A375 (cell line): ENCODE measurements around the gene CCL16. TPM values are rescaled to one million over a fixed set of nuclear protein-coding genes. Genes with fewer than 3 reads are reported as not detected.

Experiments used
- total RNA-seq: library from RNA; depleted of rRNA; stranded (reverse); fragments of >200 nt; shearing (Covaris generic); gene quantifications from 2 replicates; pipeline ENCODE4 v1.2.3, GENCODE V29; 2014; rRNA removed

CCL16 gene, protein sequence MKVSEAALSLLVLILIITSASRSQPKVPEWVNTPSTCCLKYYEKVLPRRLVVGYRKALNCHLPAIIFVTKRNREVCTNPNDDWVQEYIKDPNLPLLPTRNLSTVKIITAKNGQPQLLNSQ
- not detected in 2 replicates for total RNA-seq

GRCh38 chr17:35981246-35981645 lies at the start of gene CCL16:
Gene CCL16, minus strand, starts transcription at chr17:35981497. Its CDS starts 77 bp downstream, at chr17:35981420.

DNA sequence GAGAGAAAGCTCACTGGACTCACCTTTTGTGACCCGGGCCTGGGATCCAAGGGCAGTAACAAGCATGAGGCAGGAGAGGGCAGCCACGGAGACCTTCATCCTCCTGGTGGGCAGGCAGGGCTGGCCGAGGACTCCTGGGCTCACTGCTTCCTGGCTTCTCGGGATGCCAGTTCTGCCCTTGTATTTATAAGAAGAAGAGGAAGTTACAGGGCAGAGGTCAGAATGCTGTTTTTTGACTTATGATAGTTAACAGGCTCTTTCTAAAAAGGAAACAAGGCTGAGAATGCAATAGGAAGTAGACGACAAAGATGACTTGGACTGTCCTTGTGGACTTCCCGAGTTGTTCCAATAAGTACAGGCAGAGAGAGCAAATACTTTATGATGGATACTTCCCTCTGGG lies 36.5 kb upstream of the CCL16 start, which contains the start of gene CCL23:
Gene CCL23, minus strand, starts transcription at position 174 of the 400 bp plus-strand sequence. Its CDS starts 75 bp downstream, at position 99.

GRCh38 chr17:36001110-36001771 lies 19.9 kb upstream of the CCL16 start, which contains the start of gene CCL15:
Gene CCL15, minus strand, starts transcription at chr17:36001553. Its CDS starts 61 bp downstream, at chr17:36001492.

DNA sequence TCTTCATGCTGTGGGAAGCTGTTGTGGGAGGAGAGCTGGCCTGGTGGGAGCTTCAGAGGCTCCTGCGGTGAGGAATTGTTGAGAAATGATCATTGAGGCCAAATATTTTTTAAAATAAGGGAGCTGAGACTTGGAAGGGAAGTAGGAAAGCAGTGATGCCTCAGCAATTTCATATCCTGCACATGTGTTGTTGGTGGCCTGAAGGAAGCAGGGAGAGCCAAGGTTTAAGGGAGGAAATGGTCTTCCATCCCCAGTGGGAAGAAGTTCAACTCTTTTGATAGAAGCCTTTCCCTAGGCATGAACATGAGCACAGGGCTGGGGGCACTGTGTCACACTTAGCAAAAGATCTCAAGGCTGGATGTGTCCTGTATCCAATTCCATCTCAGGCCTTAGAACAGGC lies 5.3 kb upstream of the CCL16 start, which contains the start of gene CCL14:
Gene CCL14, minus strand, starts transcription at position 87 of the 400 bp plus-strand sequence. Its CDS starts 80 bp downstream, at position 7.

GRCh38 chr17:35943537-35943936 lies 37.8 kb downstream of the CCL16 start, which contains the start of gene LYZL6:
Gene LYZL6, minus strand, starts transcription at chr17:35943713. Its CDS starts 4,357 bp downstream, at chr17:35939356.

GRCh38 chr17:35930211-35931065 lies 50.9 kb downstream of the CCL16 start, which contains the start of gene RDM1:
Gene RDM1, minus strand, starts transcription at chr17:35930773. Its CDS starts 46 bp downstream, at chr17:35930727.

Other genes starting within 250 kb of the CCL16 start
- gene RASL10B, start 249.9 kb downstream of the CCL16 start, total RNA-seq, result 0.53 and 0.57 TPM in 2 replicates
- gene GAS2L2, start 228.3 kb downstream of the CCL16 start, total RNA-seq, result not detected in 2 replicates
- gene C17orf50, start 220.6 kb downstream of the CCL16 start, total RNA-seq, result not detected in 2 replicates
- not detected in 2 replicates for gene MMP28, start 185.9 kb downstream of the CCL16 start, total RNA-seq
- gene TAF15, start 172.0 kb downstream of the CCL16 start, total RNA-seq, result 61.1 and 63.6 TPM in 2 replicates
- gene HEATR9, start 112.6 kb downstream of the CCL16 start, total RNA-seq, result not detected in 2 replicates
- not detected in 2 replicates for gene CCL5, start 101.1 kb downstream of the CCL16 start, total RNA-seq
- gene RDM1, start 50.7 kb downstream of the CCL16 start, total RNA-seq, result 3.1 and 4.3 TPM in 2 replicates
- not detected in 2 replicates for gene LYZL6, start 37.8 kb downstream of the CCL16 start, total RNA-seq
- not detected in 2 replicates for gene CCL14, start 5.2 kb upstream of the CCL16 start, total RNA-seq
- not detected in 2 replicates for gene CCL15, start 20.1 kb upstream of the CCL16 start, total RNA-seq
- gene CCL23, start 36.5 kb upstream of the CCL16 start, total RNA-seq, result not detected in 2 replicates
- not detected in 2 replicates for gene CCL18, start 82.8 kb upstream of the CCL16 start, total RNA-seq
- gene CCL3, start 108.6 kb upstream of the CCL16 start, total RNA-seq, result not detected in 2 replicates
- 0.72 TPM in 1 of 2 replicates, not detected in the other for gene CCL4, start 122.3 kb upstream of the CCL16 start, total RNA-seq
- 2.1 and 2.3 TPM in 2 replicates for gene TBC1D3B, start 195.1 kb upstream of the CCL16 start, total RNA-seq
- not detected in 2 replicates for gene CCL3L1, start 215.3 kb upstream of the CCL16 start, total RNA-seq
- not detected in 2 replicates for gene CCL4L2, start 229.6 kb upstream of the CCL16 start, total RNA-seq